Mucosa of descending colon (tissue), 3 donors: ENCODE results near the gene DUSP5. TPM values are rescaled to one million over a fixed set of nuclear protein-coding genes. Genes with fewer than 3 reads are reported as not detected.

Experiments
- ATAC-seq: fragments of 200-7000 bp; cut with Tn5 transposase; one replicate; pipeline ENCODE4 v1.9.1; 2020; ENCODE audit warnings: mild to moderate bottlenecking, moderate library complexity
- DNase-seq, 3 donors: peaks; one replicate each; pipeline ENCODE4 v3.0.0-alpha.2; 2020
- H3K36me3 ChIP-seq: fragments of 200-600 bp; one replicate; pipeline ENCODE4 v1.8.0; 2021; ENCODE audit warnings: low read depth, mild to moderate bottlenecking
- H3K4me1 ChIP-seq: fragments of 200-600 bp; one replicate; pipeline ENCODE4 v1.8.0; 2021; ENCODE audit warnings: low read depth, mild to moderate bottlenecking
- H3K4me3 ChIP-seq: fragments of 200-600 bp; one replicate; pipeline ENCODE4 v1.8.0; 2021; ENCODE audit warnings: mild to moderate bottlenecking
- H3K9me3 ChIP-seq: fragments of 200-600 bp; one replicate; pipeline ENCODE4 v1.8.0; 2021; ENCODE audit warnings: mild to moderate bottlenecking
- CTCF ChIP-seq: fragments of 200-600 bp; IDR thresholded peaks from one replicate; pipeline ENCODE4 v1.8.0; 2022; ENCODE audit warnings: antibody characterized with exemption, mild to moderate bottlenecking
- intact Hi-C, 2 donors: fragments of 100-400 bp; cut with DNase I in 1 of 2; cut with micrococcal nuclease in 1 of 2; formaldehyde crosslinking; loops; one replicate each; pipeline versions ENCODE4 v1.11.0 to v1.11.1; 2022; cut with DNase I, micrococcal nuclease
- total RNA-seq, 3 donors: library from RNA; stranded (reverse); fragmentation: NEBNext Ultra II Directional in 2 of 3; extraction: Animal tissue kit (Norgen Biotek cat#: 25700) in 2 of 3; gene quantifications; one replicate each; pipeline versions ENCODE4 v1.2.1 to v1.2.4, GENCODE V29; 2021 to 2023
- donor health status: DM: no; HTN: no; CAD: no; lungs with moderate emphysema.
- donor health status: DM: no; HTN: no; CAD: no.
- donor health status: DM: no; HTN: yes; CAD: no.

The DUSP5 gene
- total RNA-seq, 3 donors from 2014 or later: 21.5 to 40.1 (median 23.9) TPM

GRCh38 chr10:110539091-110539490 lies 41.4 kb downstream of the DUSP5 start:
- no peak for ATAC-seq
- intact Hi-C loops: no loop called here

GRCh38 chr10:110540031-110540430 lies 42.3 kb downstream of the DUSP5 start:
- no peak for ATAC-seq
- no peak for DNase-seq
- no peak for TF ChIP-seq CTCF
- no peaks in the 10 kb centered on the region for H3K36me3 ChIP-seq
- H3K9me3 ChIP-seq: no peaks in the 10 kb centered on the region
- intact Hi-C loops: loop anchor here in 1 of 2 donors (10.0 kb wide), 1 partner anchor 205 kb away; no protein-coding TSS in a partner anchor
- H3K4me1 ChIP-seq: no peaks in the 10 kb centered on the region
- no peak overlapping the region for H3K4me3 ChIP-seq

More at GRCh38 chr10:110539091-110539490, 41.4 kb downstream of the DUSP5 start:
- TF ChIP-seq CTCF: no peak
- Histone ChIP-seq H3K9me3 (no peaks in the 10 kb centered on the region), H3K4me3 (no peak overlapping the region), H3K4me1 (no peaks in the 10 kb centered on the region), H3K36me3 (no peaks in the 10 kb centered on the region)
- no peak for DNase-seq

- no peak for TF ChIP-seq CTCF
- no peaks in the 10 kb centered on the region for H3K9me3 ChIP-seq
- H3K4me3 ChIP-seq: no peak overlapping the region
- DNase-seq: no peak
- H3K4me1 ChIP-seq: no peaks in the 10 kb centered on the region
- intact Hi-C loops: loop anchor here (5.0 to 10.0 kb wide), 4 partner anchors 193 to 238 kb away; no protein-coding TSS in a partner anchor
- ATAC-seq: no peak
- H3K36me3 ChIP-seq: no peaks in the 10 kb centered on the region
Observed at GRCh38 chr10:110544958-110545537, 47.3 kb downstream of the DUSP5 start.

- no peak for ATAC-seq
- intact Hi-C loops: loop anchor here (5.0 to 10.0 kb wide), 4 partner anchors 194 to 239 kb away; no protein-coding TSS in a partner anchor
- no peaks in the 10 kb centered on the region for H3K9me3 ChIP-seq
- no peak for TF ChIP-seq CTCF
- H3K36me3 ChIP-seq: no peaks in the 10 kb centered on the region
- no peaks in the 10 kb centered on the region for H3K4me1 ChIP-seq
- DNase-seq: no peak
- no peak overlapping the region for H3K4me3 ChIP-seq
Observed at GRCh38 chr10:110546077-110546476, 48.4 kb downstream of the DUSP5 start.

- no peaks in the 10 kb centered on the region for H3K9me3 ChIP-seq
- no peaks in the 10 kb centered on the region for H3K36me3 ChIP-seq
- ATAC-seq (no peak), DNase-seq (no peak)
- intact Hi-C loops: loop anchor here (5.0 to 10.0 kb wide), 4 partner anchors 194 to 239 kb away; no protein-coding TSS in a partner anchor
- no peak for TF ChIP-seq CTCF
- no peak overlapping the region for H3K4me3 ChIP-seq
- H3K4me1 ChIP-seq: no peaks in the 10 kb centered on the region
Observed at GRCh38 chr10:110546499-110547110, 48.9 kb downstream of the DUSP5 start.
